ENCODE results near the gene ALG2.
A peak's percentile ranks its signal among the peaks of the same experiment; 100 is the strongest.

ALG2 gene
- long read RNA-seq, donor 1, transcript ALG2-203 (2 exons, 1,880 nt), result major isoform, 20 of 23 reads
- long read RNA-seq, donor 1, partial matches to known transcripts, result 0 of 23 reads
- long read RNA-seq, donor 1, other reads (novel, unspliced or antisense), result 0 of 23 reads
- long read RNA-seq, donor 2, transcript ALG2-203 (2 exons, 1,880 nt), result major isoform, 26 of 28 reads
- long read RNA-seq, donor 2, partial matches to known transcripts, result 0 of 28 reads
- long read RNA-seq, donor 2, other reads (novel, unspliced or antisense), result 0 of 28 reads
- long read RNA-seq, donor 3, partial matches to known transcripts, result 0 of 5 reads
- long read RNA-seq, donor 3, other reads (novel, unspliced or antisense), result 0 of 5 reads
- long read RNA-seq, donor 4, transcript ALG2-203 (2 exons, 1,880 nt), result major isoform, 22 of 39 reads
- long read RNA-seq, donor 4, partial matches to known transcripts, result 13 of 39 reads
- long read RNA-seq, donor 4, other reads (novel, unspliced or antisense), result 0 of 39 reads
- long read RNA-seq, donor 5, transcript ALG2-203 (2 exons, 1,880 nt), result major isoform, 14 of 15 reads
- long read RNA-seq, donor 5, partial matches to known transcripts, result 0 of 15 reads
- long read RNA-seq, donor 5, other reads (novel, unspliced or antisense), result 0 of 15 reads
- long read RNA-seq, donor 6, transcript ALG2-203 (2 exons, 1,880 nt), result major isoform, 20 of 22 reads
- long read RNA-seq, donor 6, partial matches to known transcripts, result 0 of 22 reads
- long read RNA-seq, donor 6, other reads (novel, unspliced or antisense), result 0 of 22 reads
- long read RNA-seq, donor 7, transcript ALG2-203 (2 exons, 1,880 nt), result major isoform, 45 of 811 reads
- long read RNA-seq, donor 7, partial matches to known transcripts, result 175 of 811 reads
- long read RNA-seq, donor 7, other reads (novel, unspliced or antisense), result 589 of 811 reads
- long read RNA-seq, donor 8, transcript ALG2-203 (2 exons, 1,880 nt), result major isoform, 23 of 24 reads
- long read RNA-seq, donor 8, partial matches to known transcripts, result 0 of 24 reads
- long read RNA-seq, donor 8, other reads (novel, unspliced or antisense), result 0 of 24 reads

- peak; percentile 99 for DNase-seq
These were observed at the start of gene ALG2, which contains the start of gene SEC61B for GRCh38 chr9:99221621-99222415. Gene ALG2 (minus strand): TSS chr9:99221942. CDS start chr9:99221894, 48 bp downstream. Gene SEC61B (plus strand): TSS chr9:99222282. CDS start chr9:99222364, 82 bp downstream.

- no peak for DNase-seq
These were observed 48.7 kb upstream of the ALG2 start for GRCh38 chr9:99270491-99270890.

DNA sequence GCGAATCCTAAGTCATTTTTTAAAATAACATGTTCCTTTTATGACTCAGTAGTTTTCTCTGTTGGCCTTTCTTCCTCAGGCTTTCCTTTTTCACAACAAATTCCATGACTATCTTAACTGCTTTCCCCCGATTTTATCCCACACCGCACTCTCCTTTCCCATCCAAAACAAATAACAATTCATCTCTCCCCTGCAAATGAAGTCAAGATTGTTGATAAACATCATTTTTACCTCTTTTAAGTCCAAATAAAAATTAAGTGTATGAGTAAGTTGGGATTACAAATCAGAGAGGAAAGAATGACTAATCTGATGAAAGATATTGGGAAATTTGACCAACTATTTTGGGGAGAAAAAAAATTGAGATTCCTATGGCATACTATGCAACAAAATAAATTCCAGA, 47.7 kb upstream of the ALG2 start:
- no peak for DNase-seq

- peak; percentile 54 for DNase-seq
These were observed 44.7 kb upstream of the ALG2 start for GRCh38 chr9:99266255-99267023.

GRCh38 chr9:99265691-99266090, 43.9 kb upstream of the ALG2 start:
- DNase-seq, result no peak

DNA sequence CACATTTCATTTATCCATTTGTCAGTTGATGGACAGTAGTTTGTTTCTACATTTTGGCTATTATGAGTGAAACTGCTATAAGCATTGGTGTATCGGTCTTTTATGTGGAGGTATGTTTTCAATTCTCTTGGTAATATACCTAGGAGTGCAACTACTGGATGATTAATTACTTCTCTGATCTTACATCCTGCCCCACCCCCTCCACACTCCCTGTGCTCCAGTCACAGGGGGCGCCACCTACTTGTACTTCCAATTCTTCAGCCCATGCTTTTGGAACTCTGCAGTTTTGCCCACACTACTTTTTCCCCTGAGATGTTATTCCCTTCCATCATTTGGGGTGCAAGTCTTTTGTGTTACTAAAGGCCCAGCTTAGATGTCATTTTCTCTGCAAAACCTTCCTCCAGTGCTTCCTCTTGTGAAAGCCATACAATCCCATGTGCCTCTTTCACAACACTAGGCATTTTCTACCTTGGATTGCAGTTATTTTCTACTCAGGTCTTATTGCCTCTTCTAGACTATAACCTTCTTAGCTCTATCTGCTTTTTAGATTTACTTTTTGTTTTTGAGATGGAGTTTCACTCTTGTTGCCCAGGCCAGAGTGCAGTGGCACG, 42.4 kb upstream of the ALG2 start:
- DNase-seq, result no peak

DNA sequence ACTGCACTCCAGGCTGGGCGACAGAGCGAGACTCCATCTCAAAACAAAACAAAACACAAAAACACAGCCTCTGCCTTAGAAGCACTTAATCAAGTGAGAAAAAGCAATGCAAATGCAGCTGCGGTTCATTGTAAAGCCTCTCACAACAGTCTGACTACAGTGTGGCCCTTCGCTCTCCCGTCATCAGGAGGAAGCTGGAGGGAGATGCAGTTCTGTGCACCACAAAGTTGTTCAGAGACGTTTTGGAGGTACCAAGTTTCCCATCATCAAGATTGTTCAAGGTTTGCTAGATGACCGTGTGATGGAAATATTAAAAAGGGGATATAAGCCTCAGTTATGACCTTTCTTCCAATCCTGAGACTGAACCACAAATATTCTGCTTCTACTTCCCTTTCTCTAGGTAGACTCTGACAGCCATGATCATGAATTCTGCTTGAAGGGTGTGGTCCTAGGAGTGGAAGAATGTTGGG, 41.2 kb upstream of the ALG2 start:
- no peak for DNase-seq

- DNase-seq, result no peak
These were observed 40.2 kb upstream of the ALG2 start for GRCh38 chr9:99261923-99262322.

DNA sequence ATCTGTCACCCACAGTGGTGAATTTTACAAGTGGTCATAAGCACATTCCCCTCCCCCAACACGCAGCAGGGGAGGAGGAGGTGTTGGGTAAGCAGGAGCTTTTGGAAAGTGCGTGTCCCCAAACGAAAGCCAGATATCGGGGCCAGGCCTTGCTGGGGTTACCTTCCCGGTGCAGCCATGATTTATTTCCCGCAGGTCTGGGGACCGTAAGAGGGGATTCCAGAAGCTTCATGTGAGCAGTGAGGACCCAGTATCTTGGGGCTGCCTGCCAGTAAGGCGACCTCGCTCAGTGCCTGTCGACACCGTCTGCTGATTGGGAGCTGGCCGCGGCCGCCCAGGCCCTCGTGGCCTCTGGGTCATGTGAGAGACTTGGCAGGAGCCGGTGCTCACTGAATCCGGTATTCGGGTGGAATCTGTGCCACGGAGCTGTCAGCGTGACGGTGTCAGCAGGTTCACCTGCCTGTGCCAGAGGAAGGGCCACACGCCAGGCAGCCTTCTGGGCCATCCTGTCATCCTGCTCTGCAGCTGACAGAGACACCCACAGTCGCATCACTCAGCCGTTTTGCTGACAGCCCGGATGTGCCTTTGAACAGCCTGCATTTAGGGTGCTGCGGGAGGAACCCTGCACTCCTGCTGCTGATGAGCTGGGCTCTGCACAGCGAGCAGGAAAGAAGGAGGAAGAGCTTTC, 37.6 kb upstream of the ALG2 start:
- peak; percentile 65 for DNase-seq

DNA sequence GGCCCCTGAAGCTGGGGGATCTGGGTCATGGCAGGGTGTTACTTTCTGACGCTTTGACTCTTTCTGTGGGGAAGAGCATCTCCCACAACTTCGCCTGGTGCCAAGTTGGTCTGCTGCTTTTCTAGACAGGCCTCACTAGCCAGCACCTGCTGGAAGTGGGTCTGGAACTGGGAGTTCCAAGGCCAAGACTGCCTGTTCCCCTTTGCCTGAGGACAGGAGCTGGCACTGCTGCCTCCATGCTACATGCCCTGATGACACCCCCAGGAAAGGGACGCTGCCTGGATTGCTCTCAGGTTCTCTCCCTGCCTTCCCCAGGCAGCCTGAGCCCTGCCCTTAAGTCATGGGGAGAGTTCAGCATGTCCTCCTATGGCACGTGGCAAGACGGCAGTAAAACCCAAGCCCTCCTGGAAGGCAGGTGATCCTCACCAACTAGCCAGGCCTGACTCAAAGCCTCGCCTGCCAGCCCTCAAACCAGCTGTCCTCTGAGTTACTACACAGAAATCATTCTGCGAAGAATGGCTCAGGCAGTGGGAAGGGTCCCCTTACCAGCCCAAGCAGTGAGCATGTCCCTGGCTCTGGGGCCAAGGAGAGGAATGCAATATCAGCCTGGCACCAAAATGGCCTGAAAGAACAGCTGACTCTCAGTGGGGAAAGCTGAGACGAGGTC, 36.1 kb upstream of the ALG2 start:
- no peak for DNase-seq

DNA sequence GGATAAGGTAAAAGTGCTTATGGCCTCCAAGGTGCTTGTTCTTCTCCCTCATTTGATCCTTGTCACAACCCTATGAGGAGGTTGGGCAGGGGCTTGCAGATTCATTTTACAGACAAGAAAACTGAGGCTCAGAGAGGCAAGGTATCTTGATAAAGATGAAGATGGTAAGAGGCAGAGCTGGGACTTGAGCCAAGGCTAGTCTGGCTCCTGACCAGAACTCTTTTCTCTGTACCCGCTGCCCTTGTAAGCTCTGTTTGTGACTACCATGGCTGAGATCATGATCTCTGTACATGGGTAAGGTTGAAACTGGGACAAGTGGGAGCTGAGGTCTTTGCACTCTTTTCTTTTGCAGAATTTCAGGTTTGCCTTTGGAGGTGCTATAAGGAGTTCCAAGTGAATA, 33.9 kb upstream of the ALG2 start:
- no peak for DNase-seq

GRCh38 chr9:99253772-99254431, 32.2 kb upstream of the ALG2 start:
- no peak for DNase-seq

- no peak for DNase-seq
These were observed 31.4 kb upstream of the ALG2 start for GRCh38 chr9:99253134-99253533.

DNA sequence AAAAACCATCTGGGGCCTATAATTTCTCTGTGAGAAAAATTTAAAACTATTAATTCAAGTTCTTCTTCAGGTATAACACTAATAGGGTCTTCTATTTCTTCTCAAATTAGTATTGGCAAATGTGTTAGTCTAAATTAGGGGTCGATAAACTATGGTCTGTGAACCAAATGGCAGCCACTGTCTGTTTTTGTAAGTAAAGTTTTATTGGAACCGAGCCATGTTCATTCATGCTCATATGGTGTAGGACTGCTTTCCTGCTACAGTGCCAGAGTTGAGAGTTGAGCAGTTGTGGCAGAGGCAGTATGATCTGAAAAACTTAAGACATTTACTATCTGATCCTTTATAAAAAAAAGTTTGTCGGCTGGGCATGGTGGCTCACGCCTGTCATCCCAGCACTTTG, 29.4 kb upstream of the ALG2 start:
- DNase-seq, result no peak

DNA sequence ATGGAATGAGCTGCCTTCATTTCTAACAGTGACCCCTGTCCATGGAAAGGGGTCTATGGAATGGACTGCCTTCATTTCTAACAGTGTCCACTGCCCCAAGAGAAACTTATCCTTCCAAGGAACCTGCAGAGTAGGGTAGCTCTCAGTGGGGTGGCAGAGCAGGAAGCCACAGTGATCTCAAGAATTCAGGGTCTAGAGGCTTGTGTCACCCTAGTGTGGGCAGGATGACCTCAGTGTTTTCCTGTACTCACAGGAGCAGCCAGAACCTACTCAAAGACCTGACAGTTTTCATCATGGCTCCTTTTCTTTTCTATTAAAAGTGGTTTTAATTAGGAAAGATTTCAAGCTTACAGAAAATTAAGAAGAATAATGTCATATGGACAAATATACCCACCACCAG, 27.9 kb upstream of the ALG2 start:
- DNase-seq, result no peak

DNA sequence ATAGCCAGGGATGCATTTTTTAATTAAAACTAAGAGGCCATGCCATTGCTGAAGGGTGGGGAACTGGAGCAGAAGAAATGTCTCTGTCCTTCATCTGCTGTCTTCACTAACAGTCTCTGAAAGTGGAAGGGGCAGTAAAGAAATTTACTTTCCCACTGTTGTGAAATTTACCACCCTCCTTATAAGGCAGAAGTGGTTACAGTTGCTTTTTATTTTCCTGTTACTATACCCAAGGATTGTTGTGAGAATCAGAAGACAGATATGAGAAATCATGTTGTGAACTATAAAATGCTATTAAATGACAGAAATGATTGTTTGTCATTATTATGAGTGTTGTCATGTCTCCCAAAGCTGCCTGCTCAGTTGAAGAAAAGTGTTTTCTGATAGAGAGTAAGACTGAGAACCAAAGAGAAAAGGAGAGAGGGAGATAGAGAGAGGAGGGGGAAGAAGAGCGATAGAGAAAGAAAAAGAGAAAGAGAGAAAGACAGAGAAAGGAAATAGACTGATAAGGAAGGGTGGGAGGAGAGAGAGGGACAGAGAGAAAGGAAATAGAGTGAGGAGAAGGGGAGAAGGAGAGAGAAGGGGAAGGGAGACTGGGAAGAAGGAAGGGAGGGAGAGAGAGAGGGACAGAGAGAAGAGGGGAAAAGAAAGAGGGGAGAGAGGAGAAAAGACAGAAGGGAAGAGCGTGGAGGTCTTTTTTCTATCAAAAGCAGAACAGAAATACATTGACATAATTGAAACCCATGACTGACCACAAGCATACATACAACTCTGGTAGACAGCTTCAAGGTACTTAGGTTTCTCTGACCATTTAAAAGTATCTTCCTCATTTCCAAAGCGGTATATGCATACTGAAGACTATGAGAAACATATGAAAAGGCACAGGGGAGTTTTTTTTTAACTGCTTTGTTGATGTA, 22.9 kb upstream of the ALG2 start:
- DNase-seq, result no peak

- no peak for DNase-seq
These were observed 19.4 kb upstream of the ALG2 start for GRCh38 chr9:99241106-99241505.
